ENCODE results near the gene OR2J2.

- TF ChIP-seq EZH2phosphoT487 (IDR thresholded peaks at IDR 0.05; ENCODE audit: low read depth) (no peak), CTCF (IDR thresholded peaks at IDR 0.05; ENCODE audit: low read depth, low read length) (no peak)
These were observed 41.2 kb upstream of the OR2J2 start for GRCh38 chr6:29129326-29130012.

Data from OCI-LY3 (cell line).